ENCODE results near the gene KLHDC8A.

KLHDC8A gene

GRCh38 chr1:205376739-205377138, 20.0 kb upstream of the KLHDC8A start:
- Histone ChIP-seq H3K4me1 (ENCODE audit: control insufficient read depth, insufficient read depth, low read length) (peaks cover 35% of the 10 kb centered on the region), H3K36me3 (ENCODE audit: control insufficient read depth in 2 of 2, insufficient read depth in 1 of 2, low read length in 2 of 2) (no peaks in the 10 kb centered on the region), H3K9me3 (ENCODE audit: control insufficient read depth, insufficient read depth, low read depth, low read length) (no peaks in the 10 kb centered on the region), H3K4me3 (ENCODE audit: low read depth, low read length) (no peak overlapping the region), H3K27ac (ENCODE audit: extremely low read depth, low read depth, low read length) (no peak overlapping the region)
- ChIA-PET POLR2A (no interaction called here), CTCF (interaction anchor here (0.8 to 2.3 kb wide), 6 partner anchors 14 to 108 kb away, joined by 3 to 19 read pairs (median 4); no protein-coding TSS in a partner anchor)
- TF ChIP-seq ZNF366 (tag by site-specific recombination; conservative IDR thresholded peaks at IDR 0.05) (peak; percentile 72), ZNF350 (tag by site-specific recombination; IDR thresholded peaks at IDR 0.05) (no peak), KLF17 (tag by site-specific recombination; IDR thresholded peaks at IDR 0.05) (peak; percentile 51; the same call in 1 of the 2 replicates), ZNF133 (tag by site-specific recombination; IDR thresholded peaks at IDR 0.05) (no peak), ZSCAN4 (tag by site-specific recombination; IDR thresholded peaks at IDR 0.05) (no peak), SCRT2 (tag by site-specific recombination; IDR thresholded peaks at IDR 0.05) (peak; percentile 92), ZNF558 (tag by site-specific recombination; IDR thresholded peaks at IDR 0.05) (0 out of 2 replicates have a peak, but pooled peaks have one; percentile 38), ZFHX2 (tag by site-specific recombination; conservative IDR thresholded peaks at IDR 0.05) (peak; percentile 53), ZBTB17 (tag by site-specific recombination; IDR thresholded peaks at IDR 0.05) (peak; percentile 96), SETDB1 (IDR thresholded peaks at IDR 0.05; ENCODE audit: insufficient read length, low read length) (no peak), GLIS1 (tag by site-specific recombination; IDR thresholded peaks at IDR 0.05) (peak; percentile 17; the same call in 1 of the 2 replicates), ZNF692 (tag by site-specific recombination; IDR thresholded peaks at IDR 0.05) (0 out of 2 replicates have a peak, but pooled peaks have one; percentile 19), ZNF16 (tag by site-specific recombination; IDR thresholded peaks at IDR 0.05; ENCODE audit: low read depth) (no peak), GLI2 (tag by site-specific recombination; IDR thresholded peaks at IDR 0.05; ENCODE audit: borderline replicate concordance, low read depth) (peak; percentile 34; the same call in 1 of the 2 replicates), SP7 (tag by site-specific recombination; IDR thresholded peaks at IDR 0.05) (peak; percentile 73), ZXDB (tag by site-specific recombination; IDR thresholded peaks at IDR 0.05) (no peak), EGR2 (tag by site-specific recombination; IDR thresholded peaks at IDR 0.05; ENCODE audit: low read depth) (peak; percentile 41), WT1 (tag by site-specific recombination; IDR thresholded peaks at IDR 0.05) (peak; percentile 68), OSR2 (tag by site-specific recombination; IDR thresholded peaks at IDR 0.05) (0 out of 2 replicates have a peak, but pooled peaks have one; percentile 22), INSM2 (tag by site-specific recombination; IDR thresholded peaks at IDR 0.05) (0 out of 2 replicates have a peak, but pooled peaks have one; percentile 50), ZNF660 (tag by site-specific recombination; IDR thresholded peaks at IDR 0.05) (peak; percentile 98), PRDM6 (tag by site-specific recombination; IDR thresholded peaks at IDR 0.05) (peak; percentile 78), CTCF (tag by site-specific recombination; IDR thresholded peaks at IDR 0.05) (no peak), ZNF362 (tag by site-specific recombination; IDR thresholded peaks at IDR 0.05) (peak; percentile 69; the same call in 1 of the 2 replicates), ZBTB6 (tag by site-specific recombination; IDR thresholded peaks at IDR 0.05) (no peak), PRDM1 (tag by site-specific recombination; IDR thresholded peaks at IDR 0.05) (no peak), ZNF768 (tag by site-specific recombination; IDR thresholded peaks at IDR 0.05) (no peak), ZNF214 (tag by site-specific recombination; IDR thresholded peaks at IDR 0.05; ENCODE audit: borderline replicate concordance) (no peak)

Data from HEK293 (cell line).